Measurements from ENCODE around the gene NDUFB6. TPM values are rescaled to one million over a fixed set of nuclear protein-coding genes. Genes with fewer than 3 reads are reported as not detected.
A peak's percentile ranks its signal among the peaks of the same experiment; 100 is the strongest.

NDUFB6 gene
- total and polyA plus RNA-seq, 10 of the 15 experiments (the other 5 are each of a cell fraction or from before 2014, with no cell fraction given): 26.3 to 269 (median 61.4) TPM

- peak; percentile 65 for TF ChIP-seq E2F4 (IDR thresholded peaks at IDR 0.05; ENCODE audit: low read depth, low read length)
- TF ChIP-seq IRF3 (IDR thresholded peaks at IDR 0.05): no peak
- TF ChIP-seq SKIL (IDR thresholded peaks at IDR 0.05; ENCODE audit: low read depth, poor library complexity, severe bottlenecking): peak; percentile 30
- TF ChIP-seq CHD1 (IDR thresholded peaks at IDR 0.05; ENCODE audit: low read depth, low read length): no peak
- peak; percentile 94 for TF ChIP-seq POLR2A (IDR thresholded peaks at IDR 0.05; ENCODE audit: low read depth, low read length)
- peak; percentile 59; the same call in 1 of the 2 replicates for TF ChIP-seq NR2C1 (IDR thresholded peaks at IDR 0.05)
- TF ChIP-seq RUNX3 (IDR thresholded peaks at IDR 0.05; ENCODE audit: low read length): peak; percentile 87
- no peak for TF ChIP-seq STAT3 (IDR thresholded peaks at IDR 0.05; ENCODE audit: low read depth, low read length)
- no peak for TF ChIP-seq ZBTB4 (CRISPR knock-in tag; IDR thresholded peaks at IDR 0.05)
- TF ChIP-seq, protein P1, sequence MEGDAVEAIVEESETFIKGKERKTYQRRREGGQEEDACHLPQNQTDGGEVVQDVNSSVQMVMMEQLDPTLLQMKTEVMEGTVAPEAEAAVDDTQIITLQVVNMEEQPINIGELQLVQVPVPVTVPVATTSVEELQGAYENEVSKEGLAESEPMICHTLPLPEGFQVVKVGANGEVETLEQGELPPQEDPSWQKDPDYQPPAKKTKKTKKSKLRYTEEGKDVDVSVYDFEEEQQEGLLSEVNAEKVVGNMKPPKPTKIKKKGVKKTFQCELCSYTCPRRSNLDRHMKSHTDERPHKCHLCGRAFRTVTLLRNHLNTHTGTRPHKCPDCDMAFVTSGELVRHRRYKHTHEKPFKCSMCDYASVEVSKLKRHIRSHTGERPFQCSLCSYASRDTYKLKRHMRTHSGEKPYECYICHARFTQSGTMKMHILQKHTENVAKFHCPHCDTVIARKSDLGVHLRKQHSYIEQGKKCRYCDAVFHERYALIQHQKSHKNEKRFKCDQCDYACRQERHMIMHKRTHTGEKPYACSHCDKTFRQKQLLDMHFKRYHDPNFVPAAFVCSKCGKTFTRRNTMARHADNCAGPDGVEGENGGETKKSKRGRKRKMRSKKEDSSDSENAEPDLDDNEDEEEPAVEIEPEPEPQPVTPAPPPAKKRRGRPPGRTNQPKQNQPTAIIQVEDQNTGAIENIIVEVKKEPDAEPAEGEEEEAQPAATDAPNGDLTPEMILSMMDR (IDR thresholded peaks at IDR 0.05 in 2 of 3, conservative IDR thresholded peaks at IDR 0.05 in 1 of 3; ENCODE audit: control insufficient read depth in 2 of 3, extremely low read depth in 1 of 3, insufficient read depth in 1 of 3, low read depth in 3 of 3, low read length in 3 of 3): no peak
- TF ChIP-seq, protein P2, sequence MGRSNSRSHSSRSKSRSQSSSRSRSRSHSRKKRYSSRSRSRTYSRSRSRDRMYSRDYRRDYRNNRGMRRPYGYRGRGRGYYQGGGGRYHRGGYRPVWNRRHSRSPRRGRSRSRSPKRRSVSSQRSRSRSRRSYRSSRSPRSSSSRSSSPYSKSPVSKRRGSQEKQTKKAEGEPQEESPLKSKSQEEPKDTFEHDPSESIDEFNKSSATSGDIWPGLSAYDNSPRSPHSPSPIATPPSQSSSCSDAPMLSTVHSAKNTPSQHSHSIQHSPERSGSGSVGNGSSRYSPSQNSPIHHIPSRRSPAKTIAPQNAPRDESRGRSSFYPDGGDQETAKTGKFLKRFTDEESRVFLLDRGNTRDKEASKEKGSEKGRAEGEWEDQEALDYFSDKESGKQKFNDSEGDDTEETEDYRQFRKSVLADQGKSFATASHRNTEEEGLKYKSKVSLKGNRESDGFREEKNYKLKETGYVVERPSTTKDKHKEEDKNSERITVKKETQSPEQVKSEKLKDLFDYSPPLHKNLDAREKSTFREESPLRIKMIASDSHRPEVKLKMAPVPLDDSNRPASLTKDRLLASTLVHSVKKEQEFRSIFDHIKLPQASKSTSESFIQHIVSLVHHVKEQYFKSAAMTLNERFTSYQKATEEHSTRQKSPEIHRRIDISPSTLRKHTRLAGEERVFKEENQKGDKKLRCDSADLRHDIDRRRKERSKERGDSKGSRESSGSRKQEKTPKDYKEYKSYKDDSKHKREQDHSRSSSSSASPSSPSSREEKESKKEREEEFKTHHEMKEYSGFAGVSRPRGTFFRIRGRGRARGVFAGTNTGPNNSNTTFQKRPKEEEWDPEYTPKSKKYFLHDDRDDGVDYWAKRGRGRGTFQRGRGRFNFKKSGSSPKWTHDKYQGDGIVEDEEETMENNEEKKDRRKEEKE (IDR thresholded peaks at IDR 0.05): no peak
- TF ChIP-seq HCFC1 (IDR thresholded peaks at IDR 0.05; ENCODE audit: low read length): peak; percentile 86
- TF ChIP-seq JUNB (IDR thresholded peaks at IDR 0.05): no peak
- peak; percentile 55; the same call in 1 of the 2 replicates for TF ChIP-seq TCF3 (IDR thresholded peaks at IDR 0.05; ENCODE audit: borderline replicate concordance, insufficient read depth, low read depth, low read length)
- peak; percentile 4; the same call in 1 of the 2 replicates for TF ChIP-seq SMC3 (IDR thresholded peaks at IDR 0.05; ENCODE audit: borderline replicate concordance, low read length)
Measured at GRCh38 chr9:32572900-32573523, at the start of gene NDUFB6 (continued).

Data from GM12878 (cell line).